ENCODE results near the gene SPATS2L.

The SPATS2L gene

GRCh38 chr2:200379481-200380090 is 73.1 kb downstream of the SPATS2L start:
- no peak for TF ChIP-seq CTCF (IDR thresholded peaks at IDR 0.05; ENCODE audit: borderline replicate concordance, insufficient read depth, low read depth, low read length)
- no peak overlapping the region for H3K4me3 ChIP-seq (ENCODE audit: low read depth, low read length)

DNA sequence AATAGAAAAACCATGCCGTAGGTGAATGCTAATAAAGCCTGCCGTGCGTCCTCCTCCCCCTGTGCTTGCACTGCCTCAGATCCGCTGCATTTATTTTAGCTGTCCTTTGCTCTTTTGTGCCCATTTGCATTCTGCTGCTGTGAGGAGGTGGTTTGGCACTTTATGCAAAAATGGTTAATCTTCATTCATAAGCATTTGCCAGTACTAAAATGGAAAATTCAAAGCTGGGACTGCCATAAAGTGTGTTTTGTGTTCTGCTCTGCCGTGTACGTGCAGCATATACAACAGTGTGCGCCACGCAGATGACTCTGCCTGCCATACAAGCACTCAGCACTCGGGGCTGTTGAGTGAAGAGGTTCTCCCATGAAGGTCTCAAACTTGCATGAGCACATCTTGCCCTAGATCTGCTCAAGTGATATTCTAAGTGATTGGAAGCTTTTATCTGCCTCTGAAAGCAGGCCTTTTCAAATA is 73.6 kb downstream of the SPATS2L start:
- H3K4me3 ChIP-seq (ENCODE audit: low read depth, low read length) = no peak overlapping the region

DNA sequence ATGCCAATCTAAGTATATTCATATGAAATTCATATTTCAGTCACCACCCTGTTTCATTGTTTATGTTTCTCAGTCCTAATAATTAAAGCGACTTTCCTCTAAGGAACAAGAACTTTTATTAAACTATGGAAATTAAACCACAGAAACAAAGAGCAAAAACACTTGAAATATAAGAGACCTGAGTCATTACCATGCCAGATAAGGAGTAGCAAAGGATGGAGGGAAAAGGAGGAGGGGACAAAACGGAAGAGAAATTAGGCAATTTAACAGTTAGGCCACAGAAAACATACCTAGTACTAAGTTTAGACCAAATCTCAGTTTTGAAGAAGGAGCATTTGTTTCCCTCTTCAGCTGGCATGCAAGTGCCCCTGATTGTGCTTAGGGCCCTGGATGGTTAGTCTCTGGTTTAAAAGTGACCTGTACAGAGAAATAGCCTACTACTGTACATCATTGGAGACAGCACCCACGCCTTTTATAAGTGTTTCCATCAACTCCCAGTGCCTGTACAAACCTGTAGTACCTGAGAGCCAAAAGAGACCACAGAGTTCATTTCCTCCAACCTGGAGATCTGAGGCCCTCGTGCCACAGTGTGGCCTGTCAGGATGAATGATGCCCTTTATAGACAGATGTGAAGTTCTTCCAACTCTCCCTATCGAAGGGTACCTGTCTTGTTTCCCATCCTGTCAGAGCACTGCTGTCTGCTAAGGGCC is 74.5 kb downstream of the SPATS2L start:
- no peak overlapping the region for H3K4me3 ChIP-seq (ENCODE audit: low read depth, low read length)
- no peak for TF ChIP-seq CTCF (IDR thresholded peaks at IDR 0.05; ENCODE audit: borderline replicate concordance, insufficient read depth, low read depth, low read length)

More for the DNA sequence above, 73.6 kb downstream of the SPATS2L start:
- TF ChIP-seq CTCF (IDR thresholded peaks at IDR 0.05; ENCODE audit: borderline replicate concordance, insufficient read depth, low read depth, low read length) = no peak

GRCh38 chr2:200382874-200383273 is 76.4 kb downstream of the SPATS2L start:
- no peak overlapping the region for H3K4me3 ChIP-seq (ENCODE audit: low read depth, low read length)
- no peak for TF ChIP-seq CTCF (IDR thresholded peaks at IDR 0.05; ENCODE audit: borderline replicate concordance, insufficient read depth, low read depth, low read length)

DNA sequence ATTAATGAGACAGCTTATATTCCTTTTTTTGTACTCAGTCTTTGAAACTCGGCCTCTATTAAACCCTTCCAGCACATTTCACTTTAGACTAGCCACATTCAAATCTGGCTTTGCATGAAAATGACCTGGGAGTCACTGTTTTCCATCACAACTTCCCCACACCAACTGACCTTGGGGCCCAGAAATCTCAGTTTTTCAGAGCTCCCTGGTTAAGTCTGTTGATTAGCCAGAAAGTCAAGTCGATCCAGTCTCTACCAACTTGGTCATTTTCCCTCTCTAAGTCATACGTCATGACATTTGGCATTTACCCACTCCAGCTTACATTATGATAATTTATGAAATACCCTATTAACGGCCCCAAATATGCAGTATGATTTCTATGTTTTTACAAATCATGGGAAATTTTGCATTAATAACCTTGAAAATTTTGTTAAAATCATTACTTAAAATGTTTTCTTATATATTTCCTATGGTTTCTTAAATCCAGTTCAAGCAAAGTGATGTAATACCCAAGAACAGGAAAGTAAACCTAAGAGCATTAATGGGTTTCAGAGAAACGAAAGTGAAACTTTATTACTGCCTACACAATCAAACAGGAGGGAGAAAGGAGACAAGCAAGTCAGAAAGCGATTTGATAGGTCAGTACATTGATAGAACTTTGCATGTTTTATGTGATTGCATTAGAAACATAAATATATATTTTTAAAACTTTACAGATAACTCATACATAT is 77.1 kb downstream of the SPATS2L start:
- no peak overlapping the region for H3K4me3 ChIP-seq (ENCODE audit: low read depth, low read length)
- TF ChIP-seq CTCF (IDR thresholded peaks at IDR 0.05; ENCODE audit: borderline replicate concordance, insufficient read depth, low read depth, low read length) = no peak

DNA sequence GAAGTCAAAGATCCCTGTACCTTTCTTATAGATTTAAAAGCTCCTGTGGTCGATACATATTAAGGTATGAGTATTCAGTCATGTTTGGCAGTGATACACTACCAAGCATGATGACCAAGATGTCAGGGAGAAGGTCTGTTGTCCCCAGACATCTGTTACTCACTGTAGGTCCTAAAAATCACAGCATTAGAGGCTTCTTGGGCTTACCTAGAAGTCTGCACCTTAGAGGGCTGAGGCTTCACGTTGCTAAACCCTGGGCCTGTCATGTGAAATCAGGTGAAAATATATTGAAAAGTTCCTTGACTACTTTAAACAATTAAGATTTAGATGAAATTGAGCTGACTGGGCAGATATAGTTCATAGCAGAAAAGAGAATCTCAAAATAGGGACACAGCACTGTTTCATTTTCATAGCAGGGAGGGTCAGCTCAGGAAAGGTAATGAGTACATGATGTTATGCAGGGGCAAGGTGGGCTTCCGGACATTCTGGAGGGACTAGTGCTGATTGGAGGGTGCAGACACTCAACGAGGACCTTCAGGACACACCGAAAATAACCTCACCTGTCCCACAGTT is 78.7 kb downstream of the SPATS2L start:
- no peak overlapping the region for H3K4me3 ChIP-seq (ENCODE audit: low read depth, low read length)
- TF ChIP-seq CTCF (IDR thresholded peaks at IDR 0.05; ENCODE audit: borderline replicate concordance, insufficient read depth, low read depth, low read length) = no peak
